Midbrain (tissue), 1 donor: ENCODE data around the gene IL15RA.

Experiments
- DNase-seq: peaks from one replicate; lab custom pipeline; 2025; lab: John Stamatoyannopoulos, UW

IL15RA gene, protein sequence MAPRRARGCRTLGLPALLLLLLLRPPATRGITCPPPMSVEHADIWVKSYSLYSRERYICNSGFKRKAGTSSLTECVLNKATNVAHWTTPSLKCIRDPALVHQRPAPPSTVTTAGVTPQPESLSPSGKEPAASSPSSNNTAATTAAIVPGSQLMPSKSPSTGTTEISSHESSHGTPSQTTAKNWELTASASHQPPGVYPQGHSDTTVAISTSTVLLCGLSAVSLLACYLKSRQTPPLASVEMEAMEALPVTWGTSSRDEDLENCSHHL

DNA sequence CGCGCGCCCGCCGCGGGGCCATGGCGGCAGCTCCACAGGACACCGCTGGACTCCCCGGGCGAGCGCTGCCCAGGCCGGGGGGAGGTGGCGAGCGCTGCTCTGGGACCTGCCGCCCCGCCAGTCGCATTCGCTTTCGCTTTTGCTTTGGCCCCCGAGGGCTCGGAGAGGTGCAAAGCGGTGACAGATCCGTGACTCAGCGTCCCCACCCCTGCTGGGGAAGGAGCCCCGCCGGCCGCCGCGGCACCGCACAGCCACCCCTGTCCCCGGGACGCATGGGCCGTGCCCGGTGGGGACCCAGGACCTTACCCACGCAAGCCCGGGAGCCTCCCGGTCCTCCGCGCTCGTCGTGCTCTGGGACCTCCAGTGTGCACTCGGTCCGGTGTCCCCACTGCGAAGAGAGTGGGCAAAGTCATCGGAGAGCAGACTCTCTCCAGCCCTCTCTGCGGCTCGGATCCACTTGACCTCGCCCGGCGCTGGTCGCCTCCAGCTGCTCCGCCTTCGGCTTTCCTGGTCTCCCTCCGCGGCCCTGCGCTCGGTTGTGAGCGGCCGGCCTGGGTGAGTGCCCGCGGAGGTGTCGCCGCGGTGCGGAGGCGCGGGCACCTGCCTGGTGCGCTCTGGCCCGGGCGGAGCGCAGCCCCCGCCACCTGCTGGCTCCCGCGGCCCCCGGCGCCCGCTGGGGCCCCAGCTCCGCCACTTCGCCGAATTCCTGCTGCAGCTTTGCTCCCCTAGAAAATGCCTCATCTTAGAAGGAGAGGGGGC lies at the start of gene IL15RA:
Gene IL15RA, minus strand, starts transcription at position 73 of the 759 bp plus-strand sequence. Its CDS starts 51 bp downstream, at position 22.
- DNase-seq = peak; percentile 32

DNA sequence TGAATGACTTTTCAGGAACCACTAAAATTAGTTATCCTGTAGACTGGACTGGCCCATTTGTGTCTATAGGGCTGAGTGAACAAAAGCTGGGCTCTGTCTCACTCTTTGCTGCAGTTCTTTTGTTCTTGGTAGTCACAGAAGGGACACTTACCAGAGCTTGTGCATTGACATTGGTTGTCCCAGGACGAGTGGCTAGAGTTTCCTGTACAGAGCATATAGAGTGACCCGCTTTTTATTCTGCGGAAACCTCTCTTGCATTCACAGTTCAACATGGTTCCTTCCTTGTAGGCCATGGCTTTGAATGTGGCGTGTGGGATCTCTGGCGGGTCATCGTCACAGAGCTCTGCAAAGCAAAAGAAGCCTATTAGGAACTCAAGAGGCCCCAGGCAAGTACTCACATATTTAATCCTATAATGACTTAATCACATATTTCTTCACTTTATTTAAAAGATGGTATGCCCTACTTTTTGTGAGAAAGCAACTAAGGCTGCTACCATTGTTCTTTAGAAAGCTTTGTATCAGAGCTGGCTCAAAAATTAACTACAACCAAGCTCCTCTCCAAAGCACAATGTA lies 48.4 kb upstream of the IL15RA start:
- no peak for DNase-seq

DNA sequence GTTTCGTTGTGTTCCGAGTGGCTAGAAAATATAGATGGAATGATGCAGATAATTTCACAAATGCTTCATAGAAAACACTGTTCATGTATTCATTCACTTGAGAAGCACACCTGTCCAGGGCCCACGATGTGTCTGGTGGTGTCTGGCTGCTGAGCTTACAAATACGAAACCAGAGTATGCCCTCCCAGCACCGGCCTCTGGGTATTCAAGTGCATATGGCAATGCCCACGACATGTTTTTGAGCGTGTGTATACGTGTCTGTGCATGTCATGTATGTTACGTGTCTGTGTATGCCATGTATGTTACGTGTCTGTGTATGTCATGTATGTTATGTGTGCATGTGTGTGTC lies 47.0 kb upstream of the IL15RA start:
- no peak for DNase-seq

DNA sequence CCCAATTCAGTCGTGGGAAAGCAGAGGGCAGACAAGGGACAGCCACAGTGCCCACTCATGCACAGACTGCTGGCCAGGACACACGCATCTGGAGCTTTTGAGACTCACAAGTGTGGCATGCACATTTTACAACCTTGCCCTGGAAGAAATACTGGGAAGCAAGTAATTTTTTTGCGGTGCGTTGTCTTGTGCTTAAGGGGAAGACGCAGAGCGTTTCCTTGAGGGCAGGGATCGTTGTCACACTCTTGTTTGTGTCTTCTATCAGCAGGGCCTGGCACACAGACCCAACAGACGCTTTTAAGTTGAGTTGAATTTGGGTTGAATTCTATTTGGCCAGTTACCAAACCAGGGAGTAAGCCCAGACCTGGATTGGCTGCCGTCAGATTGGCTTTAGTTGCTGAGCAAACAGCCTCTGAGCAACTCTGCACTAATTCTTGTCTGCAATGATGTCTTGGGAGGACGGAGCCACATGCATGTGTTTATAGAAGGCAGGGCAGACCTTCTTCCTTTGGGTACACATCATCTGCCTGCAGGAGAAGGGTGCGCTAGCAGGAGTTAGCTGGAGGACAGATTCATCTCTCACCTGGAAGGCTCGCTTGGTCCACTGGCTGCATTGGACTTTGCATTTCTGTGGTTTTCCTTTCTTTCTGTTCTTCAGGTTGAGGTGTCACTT lies 46.5 kb upstream of the IL15RA start:
- DNase-seq = no peak

DNA sequence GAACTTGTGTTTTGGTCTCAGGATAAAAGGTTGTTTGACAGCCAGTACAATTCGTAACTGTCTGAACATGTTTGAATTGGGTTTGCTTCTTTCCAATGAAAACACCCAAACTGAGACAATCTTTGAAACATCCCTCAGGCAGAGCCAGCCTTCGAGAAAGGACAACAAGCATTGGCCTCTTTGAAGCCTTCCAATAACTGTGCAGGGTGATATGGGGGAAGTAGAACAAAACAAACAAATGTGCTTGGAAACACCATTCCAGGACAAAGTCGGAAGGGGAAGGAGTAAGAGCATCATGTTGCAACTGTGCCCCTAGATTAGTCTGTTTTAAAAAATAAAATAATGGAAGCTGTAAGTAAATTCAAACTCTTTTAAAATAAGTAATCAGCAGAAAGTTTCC lies 45.3 kb upstream of the IL15RA start:
- no peak for DNase-seq

DNA sequence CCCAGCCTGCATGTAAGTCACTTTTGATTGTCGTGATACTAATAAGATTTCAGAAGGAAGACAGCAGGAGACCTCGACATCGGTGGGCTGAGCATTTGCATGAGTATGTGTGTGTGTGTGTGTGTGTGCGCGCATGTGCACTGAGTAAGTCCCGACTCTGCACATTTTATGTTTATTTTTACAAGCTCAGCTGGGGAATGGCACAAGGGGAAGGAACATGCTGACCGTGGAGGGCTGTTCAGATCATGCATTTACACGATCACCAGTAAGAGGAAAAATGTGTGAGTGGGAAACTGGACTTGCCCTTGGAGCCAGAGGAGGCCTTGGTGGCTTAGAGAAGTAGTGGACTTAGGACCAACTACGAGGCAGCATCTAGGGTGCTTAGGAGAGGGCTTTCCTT lies 43.5 kb upstream of the IL15RA start:
- DNase-seq = no peak

DNA sequence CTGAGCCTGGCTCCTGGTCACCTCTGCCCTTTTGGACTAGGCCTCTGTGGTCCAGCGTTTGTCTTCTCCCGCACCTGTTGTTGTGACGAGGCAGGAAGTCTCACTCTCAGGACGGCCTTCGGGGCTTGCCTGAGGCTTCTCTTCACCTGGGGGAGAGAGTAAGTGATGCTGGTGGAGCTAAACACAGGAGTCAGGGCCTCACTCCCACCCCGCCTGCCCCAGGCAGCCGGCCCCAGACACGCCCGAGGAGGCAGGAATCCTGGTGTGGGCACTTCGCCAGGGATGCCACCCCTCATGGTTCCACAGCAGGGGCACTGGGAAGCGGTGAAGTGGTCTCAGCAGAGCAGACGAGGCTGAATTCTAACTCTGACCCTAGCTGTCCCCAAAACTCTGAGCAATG lies 42.5 kb upstream of the IL15RA start:
- no peak for DNase-seq

DNA sequence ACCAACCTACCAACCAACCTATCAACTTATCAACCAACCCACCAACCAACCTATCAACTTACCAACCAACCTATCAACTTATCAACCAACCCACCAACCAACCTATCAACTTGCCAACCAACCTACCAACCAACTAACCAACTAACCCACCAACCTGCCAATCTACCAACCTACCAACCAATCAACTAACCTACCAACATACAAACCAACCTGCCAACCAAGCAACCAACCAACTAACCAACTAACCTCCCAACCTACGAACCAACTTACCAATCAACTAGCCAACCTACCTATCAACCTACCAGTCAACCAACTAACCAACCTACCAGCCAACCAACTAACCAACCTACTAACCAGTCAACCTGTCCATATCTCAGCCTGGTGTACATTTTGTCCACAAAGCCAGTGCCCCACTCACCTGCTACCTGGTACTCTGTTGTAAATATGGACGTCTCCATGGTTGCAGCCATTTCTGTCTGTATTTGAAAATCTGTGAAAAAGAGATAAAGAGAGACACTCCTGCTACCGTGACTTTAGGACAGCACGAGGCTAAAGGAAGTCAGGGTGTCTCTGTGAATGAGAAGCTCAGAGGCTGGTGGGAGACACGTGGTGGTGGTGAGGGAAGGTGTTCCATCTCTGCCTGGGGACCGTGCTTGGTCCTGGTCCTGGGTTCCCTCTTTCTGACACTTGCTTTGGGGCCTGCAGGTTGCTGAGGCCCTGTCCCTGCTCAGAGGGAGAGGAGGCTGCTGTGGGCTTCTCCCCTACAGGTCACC lies 41.9 kb upstream of the IL15RA start:
- no peak for DNase-seq

DNA sequence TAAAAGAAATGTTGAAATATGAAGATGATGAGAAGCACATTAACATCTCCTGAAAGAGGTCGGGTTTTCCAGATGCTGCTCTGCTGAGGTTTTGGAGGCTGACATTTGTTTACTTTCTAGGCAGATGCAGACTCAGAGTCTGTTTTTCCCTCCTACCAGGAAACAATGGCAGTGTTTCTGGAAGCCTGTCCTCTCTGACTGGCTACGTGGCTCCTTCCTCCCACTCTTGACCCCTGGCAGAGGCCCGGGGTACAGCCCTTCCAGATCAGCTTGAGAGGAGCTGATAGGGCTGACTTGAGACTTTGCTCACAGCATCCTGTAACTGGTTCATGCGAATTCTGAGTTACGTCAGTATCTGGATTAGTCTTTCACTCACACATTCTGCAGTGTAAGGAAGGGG lies 41.1 kb upstream of the IL15RA start:
- no peak for DNase-seq

DNA sequence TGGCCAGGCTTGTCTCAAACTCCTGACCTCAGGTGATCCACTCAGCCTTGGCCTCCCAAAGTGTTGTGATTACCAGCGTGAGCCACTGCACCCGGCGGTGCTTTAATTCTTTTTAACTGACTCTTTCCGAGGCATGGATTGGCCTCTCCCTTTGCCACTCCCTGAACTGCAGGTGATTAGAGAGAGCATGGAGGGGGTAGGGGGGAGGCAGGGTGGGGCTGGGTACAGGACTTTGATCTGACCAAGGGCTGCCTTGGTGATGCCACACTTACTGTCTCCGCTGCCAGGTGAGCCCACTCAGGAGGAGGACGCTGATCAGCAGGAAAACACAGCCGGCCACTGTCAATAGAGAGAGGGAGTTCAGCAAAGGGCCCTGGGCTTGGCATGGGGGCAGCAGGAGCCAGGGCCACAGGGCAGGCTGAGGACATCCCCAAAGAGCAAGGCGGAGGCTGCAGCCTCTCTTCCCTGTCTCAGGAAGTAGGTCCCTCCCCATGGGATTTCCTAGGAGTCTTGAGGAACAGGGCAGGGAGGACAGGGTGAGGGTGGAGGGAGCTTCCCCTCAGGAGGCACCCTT lies 40.5 kb upstream of the IL15RA start:
- no peak for DNase-seq

DNA sequence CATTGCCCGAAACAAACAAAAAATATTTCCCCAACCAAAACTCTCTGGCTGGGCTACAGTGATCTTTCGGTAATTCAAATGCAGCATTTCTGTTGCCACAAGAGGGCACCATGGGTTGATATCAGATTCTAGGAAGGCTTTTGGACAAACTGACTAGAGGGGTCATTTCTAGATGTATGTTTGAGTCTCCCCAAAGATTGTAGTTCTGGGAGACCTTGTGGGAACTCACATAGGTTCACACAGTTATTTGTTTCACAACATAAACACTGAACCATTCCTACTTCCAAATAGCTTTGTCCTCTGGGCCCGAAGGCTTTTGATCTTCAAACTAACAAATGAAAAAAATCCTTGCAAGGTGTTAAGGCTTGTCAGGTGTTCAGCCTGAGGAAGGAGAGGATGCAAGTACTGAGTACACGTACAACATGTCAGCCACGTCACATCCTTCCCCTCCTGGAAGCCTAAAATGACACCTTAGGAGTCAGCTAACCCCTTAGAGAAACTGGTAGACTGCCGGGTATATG lies 37.0 kb upstream of the IL15RA start:
- DNase-seq = peak; percentile 58

DNA sequence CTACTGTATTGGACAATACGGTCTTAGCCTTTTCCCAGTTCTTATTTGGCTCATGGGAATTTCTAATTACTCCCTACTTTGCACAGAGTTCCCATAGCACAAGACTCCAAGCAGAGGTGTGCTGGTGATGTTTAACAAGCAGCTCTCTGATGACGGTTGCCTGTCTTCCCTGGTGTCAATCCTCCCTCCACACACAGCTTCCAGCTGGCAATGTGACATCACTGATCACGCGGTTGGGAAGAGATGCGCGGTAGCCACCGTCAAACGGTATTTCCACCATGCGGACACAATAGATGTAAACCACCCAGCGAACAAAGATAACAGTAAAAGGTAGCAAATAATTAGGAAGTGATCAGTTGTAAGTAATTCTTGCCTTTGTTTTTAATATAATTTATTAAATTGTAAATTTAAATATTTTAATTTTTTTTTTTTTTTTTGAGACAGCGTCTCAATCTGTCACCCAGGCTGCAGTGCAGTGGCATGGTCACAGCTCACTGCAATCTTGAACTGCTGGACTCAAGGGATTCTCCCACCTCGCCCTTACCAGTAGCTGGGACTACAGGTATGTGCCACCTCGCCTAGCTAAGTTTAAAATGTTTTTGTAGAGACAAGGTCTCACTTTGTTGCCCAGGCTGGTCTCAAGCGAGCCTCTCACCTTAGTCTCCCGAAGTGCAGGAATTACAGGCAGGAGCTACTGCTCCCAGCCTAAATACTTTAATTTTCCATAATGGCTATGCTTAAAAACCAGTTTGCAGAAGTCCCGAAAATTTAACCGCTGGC lies 36.3 kb upstream of the IL15RA start:
- no peak for DNase-seq

DNA sequence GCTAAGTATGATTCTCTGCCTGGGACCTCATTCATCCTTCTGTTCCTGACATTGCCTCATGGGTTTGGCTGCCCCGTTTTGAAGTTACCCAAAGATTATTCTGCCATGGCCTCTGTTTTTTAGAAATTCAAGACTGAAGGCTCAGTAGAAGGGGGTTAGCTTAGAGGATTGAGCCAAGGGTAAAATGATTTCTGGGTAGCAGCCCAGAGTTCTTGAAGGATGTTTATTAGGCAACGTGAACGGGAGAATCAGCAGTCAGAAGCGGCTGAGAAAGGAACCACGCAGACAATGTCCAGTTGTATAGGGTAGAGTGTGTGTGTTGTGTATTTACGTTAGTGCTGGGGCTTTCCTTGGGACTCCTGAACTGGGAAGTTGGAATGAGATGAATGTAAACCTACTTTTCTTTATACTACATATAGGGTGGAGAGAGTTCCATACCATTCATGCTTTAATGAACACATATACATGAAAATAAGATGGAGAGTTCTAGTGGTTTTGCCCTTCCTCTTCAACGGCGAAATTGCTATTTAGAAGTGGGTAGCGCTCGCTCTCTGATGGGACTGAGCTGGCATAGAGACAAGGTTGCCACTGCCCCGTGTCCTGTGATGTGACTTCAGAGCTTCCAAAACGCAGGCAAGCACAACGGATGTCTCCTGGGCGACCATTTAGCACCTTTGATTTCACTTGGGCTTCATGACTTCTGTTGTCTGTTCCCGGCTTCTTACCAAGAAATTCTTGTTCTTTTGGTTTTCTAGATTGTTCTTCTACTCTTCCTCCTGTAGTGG lies 35.0 kb upstream of the IL15RA start:
- DNase-seq = no peak

DNA sequence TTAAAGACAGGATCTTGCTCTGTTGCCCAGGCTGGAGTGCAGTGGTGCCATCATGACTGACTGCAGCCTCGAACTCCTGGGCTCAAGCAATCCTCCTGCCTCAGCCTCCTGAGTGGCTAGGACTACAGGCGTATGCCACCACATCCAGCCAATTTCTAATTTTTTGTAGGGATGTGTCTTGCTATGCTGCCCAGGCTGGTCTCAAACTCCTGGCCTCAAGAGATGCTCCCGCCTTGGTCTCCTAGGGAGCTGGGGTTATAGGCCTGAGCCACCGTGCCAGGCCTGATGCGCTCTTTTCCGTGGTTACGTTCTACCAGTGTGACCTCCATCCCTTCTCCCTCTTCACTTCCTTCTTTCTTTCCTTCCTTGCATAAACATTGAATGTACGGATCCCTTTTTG lies 34.2 kb upstream of the IL15RA start:
- no peak for DNase-seq

DNA sequence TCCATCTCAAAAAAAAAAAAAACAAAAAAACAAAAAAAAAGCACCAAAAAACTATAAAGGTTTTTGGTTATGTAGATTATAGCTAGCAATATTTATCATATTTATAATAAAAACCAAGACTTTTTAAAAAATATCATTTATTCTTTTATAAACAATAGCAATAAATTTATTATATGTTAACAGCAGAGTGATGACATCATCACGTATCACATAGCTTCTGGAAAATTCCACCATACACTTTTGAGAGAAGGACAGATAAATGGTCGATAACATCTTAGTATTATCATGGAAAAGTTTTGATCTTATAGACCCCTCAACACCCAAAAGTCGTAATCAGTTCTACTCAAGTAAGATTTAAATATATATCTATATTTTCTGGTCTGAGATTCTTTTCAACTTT lies 33.2 kb upstream of the IL15RA start:
- no peak for DNase-seq

DNA sequence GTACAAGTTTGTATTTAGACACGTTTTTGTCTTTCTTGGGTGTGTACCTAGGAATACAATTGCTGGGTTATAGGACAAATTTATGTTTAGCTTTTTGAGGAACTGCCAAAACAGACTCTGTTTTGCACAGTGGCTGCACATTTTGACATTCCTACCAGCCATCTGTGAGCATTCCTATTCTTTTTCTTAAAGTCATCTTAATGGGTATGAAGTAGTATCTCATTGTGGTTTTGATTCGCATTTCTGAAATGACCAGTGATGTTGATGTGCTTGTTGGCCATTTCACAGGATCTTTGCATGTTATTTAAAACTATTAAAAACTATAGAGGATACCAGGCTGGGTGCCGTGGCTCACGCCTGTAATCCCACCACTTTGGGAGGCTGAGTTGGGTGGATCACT lies 32.6 kb upstream of the IL15RA start:
- DNase-seq = no peak

DNA sequence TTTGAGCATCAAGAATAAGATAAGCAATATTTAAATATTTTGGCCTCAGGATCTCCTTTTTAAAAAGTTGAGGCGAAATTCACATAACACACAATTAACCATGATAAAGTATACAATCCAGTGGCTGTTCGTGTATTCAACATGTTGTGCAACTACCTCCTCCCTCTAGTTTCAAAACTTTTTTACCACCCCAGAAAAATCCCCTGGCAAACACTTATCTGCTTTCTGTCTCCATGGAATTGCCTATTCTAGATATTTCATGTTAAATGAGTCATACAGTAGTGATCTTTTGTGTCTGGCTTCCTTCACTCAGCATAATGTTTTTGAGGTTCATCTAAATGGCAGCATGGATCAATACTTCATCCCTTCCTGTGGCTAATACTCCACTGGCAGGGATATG lies 31.8 kb upstream of the IL15RA start:
- DNase-seq = no peak

DNA sequence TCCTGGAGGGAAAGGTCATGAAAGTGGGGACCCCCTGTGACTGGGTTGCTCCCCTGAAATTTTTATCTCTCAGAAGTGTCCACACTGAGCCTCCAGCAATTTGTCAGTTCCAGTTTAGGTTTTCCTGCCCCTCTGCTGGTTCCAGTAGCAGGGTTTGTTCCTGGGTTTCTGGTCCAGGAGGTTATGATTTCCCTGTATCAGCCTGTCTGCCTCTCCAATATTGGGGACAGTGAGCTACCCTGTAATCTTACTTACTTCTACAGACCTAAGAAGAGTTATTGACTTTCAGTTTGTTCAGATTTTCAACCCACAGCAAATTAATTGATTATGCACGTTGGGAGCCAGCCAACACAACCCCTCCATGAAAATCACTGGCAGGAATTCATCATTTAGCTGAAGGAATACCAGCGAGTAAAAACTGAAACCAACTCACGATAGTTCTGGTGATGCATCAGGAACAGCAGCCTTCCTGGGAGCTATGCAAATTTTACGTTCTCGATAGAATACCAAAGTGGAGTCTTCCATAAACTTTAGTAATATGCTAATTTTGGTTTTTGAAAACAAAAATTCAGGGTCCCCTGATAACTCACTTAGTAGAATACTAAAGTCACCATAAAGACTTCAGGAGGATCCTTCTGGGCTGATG lies 31.3 kb upstream of the IL15RA start:
- no peak for DNase-seq

DNA sequence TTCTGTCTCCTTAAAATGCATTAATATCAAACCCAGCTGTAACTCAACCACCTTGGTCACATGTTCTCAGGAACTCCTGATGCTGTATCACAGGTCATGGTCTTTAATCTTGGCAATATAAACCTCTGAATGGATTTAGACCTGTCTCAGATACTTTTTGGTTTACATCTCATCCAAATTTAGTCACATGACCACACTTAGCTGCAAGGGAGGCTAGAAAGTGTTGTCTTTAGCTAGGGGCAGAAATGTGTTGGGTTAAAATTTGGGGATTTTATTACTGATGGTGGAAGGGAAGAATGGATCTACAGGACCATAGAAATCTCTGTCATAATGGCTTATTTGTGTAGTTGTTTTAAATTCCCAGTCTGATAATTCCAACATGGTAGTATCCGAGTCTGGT lies 29.6 kb upstream of the IL15RA start:
- DNase-seq = no peak
